ENCODE results near the gene MYO1F.
"Not testable (repeated sequence)": the region's sequence is repeated elsewhere in the genome, so short reads cannot be mapped to it uniquely, and the experiment has no call there.

The MYO1F gene

DNA sequence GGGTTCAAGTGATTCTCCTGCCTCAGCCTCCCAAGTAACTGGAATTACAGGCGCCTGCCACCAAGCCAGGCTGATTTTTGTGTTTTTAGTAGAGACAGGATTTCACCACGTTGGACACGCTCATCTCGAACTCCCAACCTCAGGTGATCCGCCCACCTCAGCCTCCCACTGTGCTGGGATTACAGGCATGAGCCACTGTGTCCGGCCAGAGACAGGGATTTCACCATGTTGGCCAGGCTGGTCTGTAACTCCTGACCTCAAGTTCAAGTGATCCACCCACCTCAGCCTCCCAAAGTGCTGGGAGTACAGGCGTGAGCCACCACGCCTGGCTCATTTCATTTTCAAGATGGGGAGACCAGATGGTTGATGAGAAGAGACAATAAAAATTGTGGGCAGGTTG lies 12.4 kb downstream of the MYO1F start:
- not testable (repeated sequence) for DNase-seq (ENCODE audit: low read depth)

DNA sequence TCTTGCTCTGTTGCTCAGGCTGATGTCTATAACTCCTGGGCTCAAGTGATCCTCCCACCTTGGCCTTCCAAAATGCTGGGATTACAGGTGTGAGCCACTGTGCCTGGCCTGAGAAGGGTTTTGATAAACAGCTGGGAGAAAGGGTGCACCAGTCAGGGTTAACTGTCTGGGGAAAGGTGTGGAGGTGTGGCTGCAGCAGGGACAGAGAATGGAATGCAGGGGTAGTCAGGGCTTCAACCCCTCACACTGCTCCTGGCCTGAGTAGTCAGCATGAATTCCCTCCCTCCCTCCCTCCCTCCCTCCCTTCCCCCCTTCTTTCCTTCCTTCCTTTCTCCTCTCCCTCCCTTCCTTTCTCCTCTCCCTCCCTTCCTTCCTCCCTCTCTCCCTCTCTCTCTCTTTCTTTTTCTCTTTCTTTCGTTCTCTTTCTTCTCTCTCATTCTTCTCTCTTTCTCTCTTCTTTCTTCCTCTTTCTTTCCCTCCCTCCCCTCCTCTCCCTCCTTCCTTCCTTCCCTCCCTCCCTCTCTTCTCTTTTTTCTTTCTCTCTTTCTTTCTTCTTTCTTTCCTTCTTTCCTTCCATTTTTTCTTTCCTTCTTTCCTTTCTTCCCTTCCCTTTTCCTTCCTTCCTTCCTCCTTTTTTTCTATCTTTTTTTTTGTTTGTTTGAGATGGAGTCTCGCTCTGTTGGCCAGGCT lies 16.0 kb downstream of the MYO1F start:
- no peak for DNase-seq (ENCODE audit: low read depth)

DNA sequence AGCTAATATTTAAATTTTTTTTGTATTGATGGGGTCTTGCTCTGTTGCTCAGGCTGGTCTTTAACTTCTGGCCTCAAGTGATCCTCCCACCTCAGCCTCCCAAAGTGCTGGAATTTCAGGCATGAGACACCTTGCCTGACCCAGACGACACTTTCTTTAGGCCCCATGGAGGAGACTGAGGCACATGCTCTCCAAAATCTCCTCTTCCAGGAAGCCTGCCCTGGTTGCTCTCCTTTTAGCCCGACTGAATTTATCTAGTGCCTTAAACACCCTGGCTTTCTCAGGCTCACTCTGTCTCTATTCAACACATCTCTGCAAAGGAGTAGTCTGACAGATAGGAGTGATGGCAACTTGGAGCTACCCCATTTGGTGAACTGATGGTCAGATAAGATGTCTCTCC lies 18.9 kb downstream of the MYO1F start:
- DNase-seq (ENCODE audit: low read depth) = no peak

DNA sequence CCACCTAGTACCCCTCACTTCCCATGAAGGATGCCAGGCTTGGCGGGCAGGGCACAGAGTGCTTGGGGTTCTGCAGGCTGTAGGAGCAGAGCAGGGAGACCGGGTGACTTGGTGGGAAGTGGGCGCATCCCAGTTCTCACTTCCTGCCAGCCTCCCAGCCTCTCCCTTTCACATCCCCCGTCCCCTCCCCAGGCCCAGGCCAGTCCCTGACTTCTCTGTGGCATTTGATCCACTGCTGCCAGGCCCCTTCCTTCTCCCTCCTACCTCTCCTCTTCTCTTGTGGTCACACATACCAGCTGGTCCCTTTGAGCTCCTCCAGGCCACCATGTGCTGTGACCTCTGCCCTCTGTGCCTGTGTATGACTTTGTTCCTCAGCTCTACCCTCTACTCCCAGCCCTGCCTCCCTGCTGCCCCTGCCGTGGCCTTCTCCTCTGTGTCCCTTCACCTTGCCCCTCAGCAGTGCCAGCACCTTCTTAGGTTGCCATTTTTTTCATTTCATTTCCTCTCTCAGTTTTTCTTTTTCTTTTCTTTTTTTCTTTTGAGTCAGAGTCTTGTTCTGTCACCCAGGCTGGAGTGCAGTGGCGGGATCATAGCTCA lies 19.5 kb downstream of the MYO1F start:
- DNase-seq (ENCODE audit: low read depth) = no peak

DNA sequence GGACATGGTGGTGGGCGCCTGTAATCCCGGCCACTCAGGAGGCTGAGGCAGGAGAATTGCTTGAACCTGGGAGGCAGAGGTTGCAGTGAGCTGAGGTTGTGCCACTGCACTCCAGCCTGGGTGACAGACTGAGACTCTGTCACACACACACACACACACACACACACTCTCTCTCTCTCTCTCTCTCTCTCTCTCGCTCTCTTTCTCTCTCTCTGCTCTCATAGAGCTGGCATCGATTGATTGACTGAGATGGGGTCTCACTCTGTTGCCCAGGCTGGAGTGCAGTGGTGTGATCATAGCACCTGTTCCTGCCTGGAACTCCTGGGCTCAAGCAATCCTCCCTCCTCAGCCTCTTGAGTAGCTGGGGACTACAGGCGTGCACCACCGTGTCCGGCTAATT lies 23.5 kb downstream of the MYO1F start:
- not testable (repeated sequence) for DNase-seq (ENCODE audit: low read depth)

DNA sequence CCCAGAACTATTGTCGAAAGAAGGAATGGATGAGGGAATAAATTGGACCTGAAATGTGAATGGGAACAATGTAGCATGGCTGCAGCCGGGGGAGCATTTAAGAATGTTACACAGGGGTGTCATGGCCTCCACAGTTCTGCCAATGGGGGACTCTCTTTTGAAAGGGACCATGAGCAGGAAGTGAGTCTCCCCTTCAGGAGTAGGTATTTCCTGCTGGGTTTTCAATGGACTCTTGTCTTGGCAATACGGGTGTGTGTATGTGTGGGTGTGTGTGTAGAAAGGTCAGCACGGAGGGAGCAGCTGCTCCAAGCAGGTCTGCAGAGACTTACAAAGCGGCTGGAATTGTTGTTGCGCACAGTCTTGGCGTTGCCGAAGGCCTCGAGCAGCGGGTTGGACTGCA lies 24.4 kb downstream of the MYO1F start:
- DNase-seq (ENCODE audit: low read depth) = no peak

DNA sequence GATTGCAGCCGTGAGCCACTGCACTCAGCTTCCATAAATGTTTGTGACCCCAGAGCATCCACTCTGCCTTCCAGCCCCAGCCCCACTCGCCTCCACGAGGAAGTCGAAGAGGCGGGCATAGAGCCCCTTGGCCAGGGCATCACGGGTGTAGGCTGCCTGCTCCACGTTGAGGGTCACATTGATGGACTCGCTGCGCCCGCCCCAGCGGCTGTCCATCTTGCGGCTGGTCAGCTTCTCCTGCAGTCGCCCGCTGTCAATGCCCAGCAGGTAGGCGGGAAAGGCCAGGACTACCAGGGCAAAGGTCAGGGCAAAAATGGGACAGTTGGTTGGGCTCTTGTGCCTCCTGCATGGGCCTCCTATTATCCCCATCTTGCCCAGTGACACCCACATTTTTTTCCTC lies 27.2 kb downstream of the MYO1F start:
- DNase-seq (ENCODE audit: low read depth) = no peak

DNA sequence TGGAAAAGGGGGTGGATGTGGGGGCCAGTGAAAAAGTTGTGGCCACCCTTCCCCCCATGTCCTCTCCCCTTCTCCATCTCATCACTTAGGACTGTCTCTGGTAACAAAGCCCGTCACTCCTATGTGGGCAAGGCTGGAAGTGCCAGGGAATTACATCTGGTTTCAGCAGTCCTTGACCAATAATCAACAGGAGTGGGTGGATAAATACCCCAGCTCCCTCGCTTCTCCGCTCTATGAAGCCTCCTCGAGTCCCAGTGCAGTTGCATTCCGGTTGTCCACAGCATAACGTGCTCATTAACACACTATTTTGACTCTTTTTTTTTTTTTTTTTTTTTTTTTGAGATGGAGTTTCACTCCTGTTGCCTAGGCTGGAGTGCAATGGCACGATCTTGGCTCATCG lies 31.5 kb downstream of the MYO1F start:
- no peak for DNase-seq (ENCODE audit: low read depth)

DNA sequence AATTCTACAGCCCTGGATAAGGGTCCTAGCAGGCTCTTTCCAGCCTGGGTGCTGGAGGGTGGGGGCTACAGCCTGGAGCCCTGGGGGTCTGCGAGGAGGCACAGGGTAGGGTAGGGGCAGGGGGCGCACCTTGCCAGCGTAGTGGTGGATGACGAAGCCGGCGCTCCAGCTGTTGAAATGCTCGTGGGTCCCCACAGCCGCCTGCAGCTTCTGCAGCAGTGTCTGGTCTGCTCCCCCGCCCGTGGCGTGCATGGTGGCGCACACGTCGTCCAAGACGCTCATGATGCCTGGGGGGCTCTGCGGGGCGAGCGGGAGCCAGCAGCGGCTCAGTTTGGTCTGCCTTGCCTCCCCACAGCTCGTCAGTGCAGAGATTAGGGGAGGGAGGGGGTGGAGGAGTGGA lies 33.1 kb downstream of the MYO1F start:
- no peak for DNase-seq (ENCODE audit: low read depth)

DNA sequence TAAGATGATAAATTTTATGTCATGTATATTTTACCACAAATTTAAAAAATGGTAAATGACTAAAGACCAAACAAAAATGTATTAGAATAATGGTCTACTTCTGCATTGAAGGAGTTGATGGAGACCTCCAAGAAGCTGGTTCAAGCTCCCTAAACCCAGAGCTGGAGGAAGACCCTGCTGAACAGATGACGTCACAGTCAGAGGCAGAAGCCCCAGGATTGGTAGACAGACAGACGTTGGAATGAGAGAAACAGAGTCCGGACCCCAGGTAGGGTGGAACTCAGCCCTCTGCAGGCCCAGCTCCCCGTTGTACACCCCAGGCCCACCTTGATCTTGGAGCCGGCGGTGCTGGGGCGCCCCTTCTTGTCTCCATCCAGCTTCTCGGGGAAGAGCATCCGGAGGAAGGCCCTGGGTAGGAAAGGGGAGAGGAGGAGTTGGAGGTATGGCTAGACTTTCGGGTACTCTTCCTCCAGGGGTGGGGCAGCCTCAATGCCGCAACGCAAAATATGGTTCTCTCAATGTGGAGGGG lies 37.6 kb downstream of the MYO1F start:
- no peak for DNase-seq (ENCODE audit: low read depth)

DNA sequence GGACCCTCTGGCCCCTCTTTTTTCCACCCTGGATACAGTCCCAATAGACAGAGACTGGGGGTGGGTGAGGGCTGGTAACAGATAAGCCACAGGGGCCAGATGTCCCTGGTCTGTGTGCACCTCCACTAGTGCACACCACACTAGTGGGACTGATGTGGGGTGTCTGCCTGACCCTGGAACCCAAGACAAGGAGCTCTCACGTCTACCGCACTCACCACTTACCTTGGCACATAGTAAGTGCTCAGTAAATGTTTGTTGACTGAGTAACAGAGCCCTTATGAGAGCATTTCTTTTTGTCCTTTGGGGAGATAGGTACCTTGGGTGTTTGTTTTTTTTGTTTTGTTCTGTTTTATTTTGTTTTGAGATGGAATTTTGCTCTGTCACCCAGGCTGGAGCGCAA lies 40.1 kb downstream of the MYO1F start:
- no peak for DNase-seq (ENCODE audit: low read depth)

DNA sequence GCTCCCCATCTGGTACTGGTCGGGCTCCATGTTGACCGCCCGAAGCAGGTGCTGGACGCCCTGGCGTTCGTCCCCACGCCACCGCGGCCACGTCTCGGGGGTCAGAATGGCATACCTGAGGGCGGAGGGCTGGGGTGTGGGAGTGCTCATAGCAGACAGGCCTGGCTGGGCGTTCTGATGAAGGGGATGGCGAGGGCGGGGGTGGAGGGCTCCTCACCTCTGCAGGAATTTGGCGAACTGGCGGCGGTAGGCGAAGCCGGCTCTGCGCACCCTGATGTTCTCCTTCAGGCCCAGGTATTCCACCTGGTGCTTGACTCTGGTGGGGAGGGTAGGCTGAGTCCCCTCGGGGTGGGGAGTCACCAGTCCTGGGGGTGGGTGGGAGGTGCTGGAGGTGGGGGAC lies 41.0 kb downstream of the MYO1F start:
- DNase-seq (ENCODE audit: low read depth) = no peak

DNA sequence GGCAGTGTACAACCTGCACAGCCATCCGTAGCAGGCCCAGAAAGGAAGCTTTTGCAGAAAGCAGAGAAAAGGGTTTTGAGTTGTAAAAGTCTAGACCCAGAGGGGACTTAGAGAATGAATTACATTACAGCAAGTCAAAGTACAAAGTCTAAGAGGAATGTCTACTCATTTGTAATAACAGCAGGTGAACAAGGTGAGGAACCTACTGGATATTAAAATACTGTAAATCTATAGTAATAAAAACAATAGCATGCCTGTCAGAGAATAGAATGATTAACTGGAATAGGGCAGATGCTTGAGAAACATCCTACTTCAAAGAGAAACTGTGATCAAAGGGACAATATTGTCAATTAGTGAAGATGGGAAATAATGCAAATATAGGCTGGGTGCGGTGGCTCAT lies 45.0 kb downstream of the MYO1F start:
- DNase-seq (ENCODE audit: low read depth) = no peak

DNA sequence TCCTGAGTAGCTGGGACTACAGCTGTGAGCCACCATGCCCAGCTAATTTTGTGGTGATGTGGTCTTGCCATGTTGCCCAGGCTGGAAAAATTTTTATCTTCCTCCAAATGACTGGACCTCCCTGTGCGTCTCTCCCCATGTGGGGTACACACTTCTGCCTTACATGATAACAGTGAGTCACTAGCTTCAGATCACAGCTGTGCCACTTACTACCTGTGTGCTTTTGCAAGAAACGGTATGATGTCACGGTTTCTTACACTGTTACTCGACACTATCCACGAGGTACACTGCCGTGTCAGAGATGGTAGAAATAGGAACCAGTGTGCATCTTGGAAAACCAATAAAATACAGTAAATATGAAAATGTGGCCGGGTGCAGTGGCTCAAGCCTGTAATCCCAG lies 45.8 kb downstream of the MYO1F start:
- DNase-seq (ENCODE audit: low read depth) = no peak

DNA sequence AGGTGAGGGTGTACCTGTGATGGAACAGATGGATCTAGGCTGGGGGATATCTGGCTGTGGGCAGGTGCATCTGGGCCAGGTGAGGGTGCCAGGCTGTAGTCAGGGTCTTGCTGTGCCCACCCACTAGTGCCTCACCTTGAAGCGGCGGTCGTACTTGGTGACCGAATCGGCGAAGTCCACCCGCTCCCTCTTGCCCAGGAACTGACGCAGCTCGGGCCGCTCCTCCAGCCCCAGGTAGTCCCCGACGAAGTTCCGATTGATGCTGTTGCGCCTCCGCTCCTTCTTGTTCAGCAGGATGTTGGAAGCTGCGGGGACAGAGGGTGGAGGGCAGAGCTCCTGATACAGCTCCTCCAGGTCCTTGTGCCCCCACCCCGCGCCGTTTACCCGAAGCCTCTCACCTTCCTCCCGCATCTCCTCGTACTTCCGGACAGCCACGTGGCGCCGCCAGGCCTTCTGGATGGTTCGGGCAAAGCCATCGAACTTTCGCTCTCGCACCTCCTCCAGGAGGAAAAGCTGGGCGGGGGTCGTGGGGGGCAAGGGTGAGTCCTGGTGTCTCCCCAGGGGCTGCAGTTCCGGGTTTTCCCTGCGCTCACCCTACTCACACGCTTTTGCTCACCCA lies 47.1 kb downstream of the MYO1F start:
- DNase-seq (ENCODE audit: low read depth) = no peak

DNA sequence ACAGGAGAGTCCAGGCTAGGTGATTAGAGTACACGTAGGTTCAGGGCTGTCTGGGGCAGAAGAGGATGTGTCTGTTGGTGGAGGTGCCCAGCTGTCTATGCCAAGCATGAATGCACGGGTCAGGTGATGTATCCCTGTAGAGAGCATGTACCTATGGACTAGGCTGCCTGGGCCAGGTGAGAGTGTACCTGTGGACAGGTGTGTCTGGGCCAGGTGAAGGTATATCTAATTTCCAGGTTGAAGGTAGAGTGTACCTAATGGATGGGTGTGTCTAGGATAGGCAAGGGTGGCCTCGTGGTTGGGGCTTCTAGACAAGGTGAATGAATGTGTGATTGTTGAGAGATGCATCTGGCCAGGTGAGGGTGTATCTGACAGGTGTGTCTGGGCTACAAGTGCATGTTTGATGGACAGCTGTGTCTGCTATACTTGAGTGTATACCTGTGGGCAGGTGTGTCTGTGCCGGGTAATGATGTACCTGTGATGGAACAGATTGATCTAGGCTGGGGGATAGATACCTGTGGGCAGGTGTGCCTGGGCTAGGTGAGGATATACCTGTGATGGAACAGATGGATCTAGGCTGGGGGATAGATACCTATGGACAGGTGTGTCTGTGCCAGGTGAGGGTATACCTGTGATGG lies 47.8 kb downstream of the MYO1F start:
- DNase-seq (ENCODE audit: low read depth) = no peak

DNA sequence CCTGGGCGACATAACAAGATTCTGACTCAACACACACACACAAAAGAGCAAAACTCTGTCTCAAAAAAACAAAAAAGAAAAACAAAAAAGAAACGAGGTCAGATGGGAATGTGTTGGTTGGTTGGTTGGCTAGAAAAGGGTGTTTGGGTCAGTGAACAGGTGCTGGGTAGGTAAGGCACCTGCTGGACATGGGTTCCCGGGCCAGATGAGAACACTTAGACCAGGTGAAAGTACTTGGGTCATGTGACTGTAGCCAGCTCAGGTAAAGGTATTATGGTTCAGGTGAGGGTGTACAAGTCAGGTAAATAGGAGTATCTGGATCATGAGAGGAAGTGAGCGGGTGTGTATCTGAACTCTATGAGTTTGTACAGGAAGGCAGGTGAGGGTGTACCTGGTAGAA lies 48.7 kb downstream of the MYO1F start:
- no peak for DNase-seq (ENCODE audit: low read depth)

DNA sequence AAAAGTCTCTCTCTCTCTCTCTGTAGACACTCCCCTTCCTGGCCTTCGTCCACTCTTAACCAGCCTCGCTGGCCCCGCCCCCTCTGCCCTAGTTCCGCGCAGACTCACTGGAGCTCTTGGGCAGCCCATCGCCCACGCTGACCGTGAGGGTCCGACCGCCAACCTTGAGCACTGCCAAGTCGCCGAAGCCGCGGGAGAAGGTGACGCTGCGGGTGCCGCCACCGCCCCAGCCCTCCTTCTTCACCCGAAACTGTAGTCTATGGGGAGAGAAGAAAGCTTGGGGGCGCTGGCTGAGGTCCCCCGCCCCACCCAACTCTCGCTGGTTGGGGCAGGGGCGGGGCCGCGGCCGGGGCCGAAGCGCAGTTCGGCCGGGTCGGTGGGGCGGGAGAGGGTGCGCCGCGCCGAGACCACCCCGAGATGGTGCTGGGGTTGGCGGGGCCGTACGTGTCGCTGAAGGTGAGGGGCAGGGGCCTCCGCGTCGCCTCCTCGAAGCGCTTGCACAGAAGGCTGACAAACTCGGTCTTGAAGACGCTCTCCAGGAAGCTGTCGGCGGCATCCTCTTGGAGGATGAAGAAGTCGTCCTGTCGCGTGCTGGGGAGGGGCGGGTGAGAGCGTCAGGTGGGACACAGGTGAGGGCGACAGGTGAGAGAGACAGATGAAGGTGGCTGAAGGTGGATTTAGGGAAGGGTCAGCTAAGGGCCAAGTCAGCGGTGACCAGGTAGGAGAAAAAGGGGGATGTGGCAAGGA lies 50.7 kb downstream of the MYO1F start:
- DNase-seq (ENCODE audit: low read depth) = no peak

DNA sequence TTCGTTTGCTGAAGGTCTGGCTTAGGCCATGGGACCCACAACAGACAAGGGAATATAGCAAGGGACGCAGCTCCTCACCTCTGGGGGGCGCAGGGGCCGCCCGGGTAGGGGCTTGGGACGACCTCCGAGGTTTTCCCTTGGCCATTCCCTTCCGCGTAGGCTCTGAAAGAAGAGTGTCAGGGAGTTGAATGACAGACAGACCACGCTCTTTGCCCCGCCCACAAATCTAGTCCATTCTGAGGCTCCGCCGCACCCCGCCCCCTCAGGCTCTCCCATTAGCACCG lies 51.9 kb downstream of the MYO1F start:
- no peak for DNase-seq (ENCODE audit: low read depth)

DNA sequence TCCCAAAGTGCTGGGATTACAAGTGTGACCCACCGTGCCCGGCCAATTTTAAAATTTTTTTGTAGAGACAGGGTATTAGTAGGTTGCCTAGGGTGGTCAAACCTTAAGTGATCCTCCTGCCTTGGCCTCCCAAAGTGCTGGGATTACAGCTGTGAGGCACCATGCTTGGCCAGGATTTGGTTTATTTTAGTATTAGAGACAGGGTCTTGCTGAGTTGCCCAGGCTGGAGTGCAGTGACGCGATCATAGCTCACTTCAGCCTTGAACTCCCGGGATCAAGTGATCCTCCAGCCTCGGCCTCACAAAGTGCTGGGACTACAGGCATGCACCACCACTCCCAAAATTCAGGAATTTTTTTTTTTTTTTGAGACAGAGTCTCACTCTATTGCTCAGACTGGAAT lies 57.9 kb downstream of the MYO1F start:
- DNase-seq (ENCODE audit: low read depth) = no peak

DNA sequence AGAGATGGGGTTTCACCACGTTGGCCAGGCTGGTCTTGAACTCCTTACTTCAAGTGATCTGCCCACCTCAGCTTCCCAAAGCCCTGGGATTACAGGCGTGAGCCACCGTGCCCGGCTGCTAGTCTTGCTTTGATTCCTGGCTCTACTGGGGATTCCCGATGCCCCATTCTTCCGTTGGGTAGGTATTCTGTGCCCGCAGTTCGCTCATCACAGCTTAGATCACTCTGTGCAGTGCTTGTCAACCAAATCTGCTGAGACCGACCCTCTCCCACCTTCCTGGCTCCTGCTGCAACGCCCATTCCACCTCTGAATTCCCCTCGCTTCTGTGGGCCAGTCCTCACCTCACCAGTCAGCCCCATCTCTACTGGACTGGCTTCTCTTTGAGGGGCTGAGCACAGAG lies 58.7 kb downstream of the MYO1F start:
- no peak for DNase-seq (ENCODE audit: low read depth)

All from T follicular helper cell (primary cell).